ENCODE measurements around the gene TAF1.

DNA sequence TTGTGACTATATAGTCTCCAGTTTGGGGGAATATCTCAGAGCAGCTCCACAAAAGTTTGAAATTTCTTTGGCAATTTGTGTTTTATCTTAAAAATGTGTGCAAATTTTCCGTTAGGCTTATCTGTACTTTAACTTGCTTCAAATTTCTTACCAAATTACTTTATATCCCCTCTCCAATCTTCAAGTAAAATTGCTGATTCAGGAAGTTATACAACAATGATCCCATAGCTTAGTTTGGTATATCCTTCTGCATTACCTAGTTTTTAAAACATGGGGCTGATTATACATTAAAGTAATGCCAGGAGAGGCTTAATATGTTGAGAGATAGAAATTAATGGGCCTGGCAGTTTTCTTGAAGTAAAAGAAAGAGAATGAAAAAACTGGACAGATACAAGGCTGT, 66.6 kb downstream of the TAF1 start:
- TF ChIP-seq, protein P1, sequence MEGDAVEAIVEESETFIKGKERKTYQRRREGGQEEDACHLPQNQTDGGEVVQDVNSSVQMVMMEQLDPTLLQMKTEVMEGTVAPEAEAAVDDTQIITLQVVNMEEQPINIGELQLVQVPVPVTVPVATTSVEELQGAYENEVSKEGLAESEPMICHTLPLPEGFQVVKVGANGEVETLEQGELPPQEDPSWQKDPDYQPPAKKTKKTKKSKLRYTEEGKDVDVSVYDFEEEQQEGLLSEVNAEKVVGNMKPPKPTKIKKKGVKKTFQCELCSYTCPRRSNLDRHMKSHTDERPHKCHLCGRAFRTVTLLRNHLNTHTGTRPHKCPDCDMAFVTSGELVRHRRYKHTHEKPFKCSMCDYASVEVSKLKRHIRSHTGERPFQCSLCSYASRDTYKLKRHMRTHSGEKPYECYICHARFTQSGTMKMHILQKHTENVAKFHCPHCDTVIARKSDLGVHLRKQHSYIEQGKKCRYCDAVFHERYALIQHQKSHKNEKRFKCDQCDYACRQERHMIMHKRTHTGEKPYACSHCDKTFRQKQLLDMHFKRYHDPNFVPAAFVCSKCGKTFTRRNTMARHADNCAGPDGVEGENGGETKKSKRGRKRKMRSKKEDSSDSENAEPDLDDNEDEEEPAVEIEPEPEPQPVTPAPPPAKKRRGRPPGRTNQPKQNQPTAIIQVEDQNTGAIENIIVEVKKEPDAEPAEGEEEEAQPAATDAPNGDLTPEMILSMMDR (IDR thresholded peaks at IDR 0.05) = no peak
- TF ChIP-seq POLR2A (IDR thresholded peaks at IDR 0.05) = no peak
